Tibial nerve (tissue), 4 donors: ENCODE results near the gene KBTBD4.

Experiments used
- CTCF ChIP-seq, 5 experiments: fragments of 200-600 bp in 3 of 5; fragments of 450-650 bp in 2 of 5; sonication (generic) in 3 of 5; IDR thresholded peaks; one replicate each; pipeline ENCODE4 v1.5.1; 2016 to 2019; ENCODE audit warnings: antibody characterized with exemption in 5 of 5, mild to moderate bottlenecking in 3 of 5, moderate library complexity in 2 of 5
- EP300 ChIP-seq, 2 donors: sonication (generic); formaldehyde crosslinking; IDR thresholded peaks; one replicate each; pipeline ENCODE4 v1.6.1; 2017; ENCODE audit warnings: antibody characterized with exemption in 2 of 2, mild to moderate bottlenecking in 1 of 2
- POLR2A ChIP-seq, 2 donors: fragments of 450-650 bp; IDR thresholded peaks; one replicate each; pipeline ENCODE4 v1.6.1; 2017; ENCODE audit warnings: antibody characterized with exemption in 2 of 2, mild to moderate bottlenecking in 2 of 2, moderate library complexity in 2 of 2

- TF ChIP-seq POLR2A (IDR thresholded peaks at IDR 0.05), result no peak
- TF ChIP-seq CTCF (IDR thresholded peaks at IDR 0.05), result no peak
- no peak for TF ChIP-seq EP300 (IDR thresholded peaks at IDR 0.05)
Measured at GRCh38 chr11:47564933-47565339, 13.8 kb downstream of the KBTBD4 start.
